Esophagus muscularis mucosa (tissue), 4 donors: ENCODE results near the gene MYH10. TPM values are rescaled to one million over a fixed set of nuclear protein-coding genes. Genes with fewer than 3 reads are reported as not detected.
A peak's percentile ranks its signal among the peaks of the same experiment; 100 is the strongest.

Experiments used
- DNase-seq: peaks from one replicate; pipeline ENCODE4 v3.0.0-alpha.2; 2017; ENCODE audit errors: extremely low spot score
- H3K27ac ChIP-seq, 4 donors: fragments of 200-600 bp; sonication (generic); replicated peaks in 1 of 4; 1 replicate in 3 of 4; 2 replicates in 1 of 4; pipeline ENCODE4 v1.5.1; 2016 to 2019; ENCODE audit warnings: mild to moderate bottlenecking in 1 of 4
- H3K27me3 ChIP-seq, 4 donors: fragments of 200-600 bp; sonication (generic); one replicate each; pipeline versions ENCODE4 v1.5.1 to v1.6.0; 2016 to 2019
- H3K36me3 ChIP-seq, 4 donors: fragments of 200-600 bp; sonication (generic); one replicate each; pipeline ENCODE4 v1.5.1; 2016 to 2019
- H3K4me1 ChIP-seq, 4 donors: fragments of 200-600 bp; sonication (generic); one replicate each; pipeline ENCODE4 v1.5.1; 2016 to 2019
- H3K4me3 ChIP-seq, 4 donors: fragments of 200-600 bp; sonication (generic); 1 replicate in 2 of 4; 2 replicates in 2 of 4; pipeline ENCODE4 v1.5.1; 2016 to 2019; ENCODE audit warnings: mild to moderate bottlenecking in 4 of 4, moderate library complexity in 1 of 4
- H3K9me3 ChIP-seq, 4 donors: fragments of 200-600 bp; sonication (generic); 1 replicate in 3 of 4; 2 replicates in 1 of 4; pipeline ENCODE4 v1.5.1; 2016 to 2019
- EP300 ChIP-seq: sonication (generic); formaldehyde crosslinking; IDR thresholded peaks from one replicate; pipeline ENCODE4 v1.6.1; 2017; ENCODE audit warnings: antibody characterized with exemption
- POLR2A ChIP-seq: fragments of 450-650 bp; IDR thresholded peaks from one replicate; pipeline ENCODE4 v1.6.1; 2017; ENCODE audit warnings: antibody characterized with exemption, moderate library complexity, mild to moderate bottlenecking, low read depth
- POLR2AphosphoS5 ChIP-seq, 2 donors: sonication (generic); formaldehyde crosslinking; IDR thresholded peaks; one replicate each; pipeline ENCODE4 v1.6.1; 2017; ENCODE audit warnings: antibody characterized with exemption in 2 of 2
- WGBS: methylation state at CpG from one replicate; pipeline ENCODE4 v1.1.5; 2018; 5-methylcytosine and 5-hydroxymethylcytosine counted together
- intact Hi-C: fragments of 100-400 bp; cut with DNase I; formaldehyde crosslinking; loops from one replicate; pipeline ENCODE4 v1.15.1; 2023
- total RNA-seq, 4 donors: library from RNA; depleted of rRNA; stranded (reverse); fragments of >200 nt; gene quantifications; one replicate each; pipeline versions ENCODE4 v1.1.0 to v1.2.1, GENCODE V29; 2016
- TF ChIP-seq, protein P1 (sequence below), 3 experiments: fragments of 200-600 bp in 2 of 3; fragments of 450-650 bp in 1 of 3; sonication (generic) in 2 of 3; IDR thresholded peaks; one replicate each; pipeline ENCODE4 v1.5.1; 2017 to 2019; ENCODE audit warnings: antibody characterized with exemption in 3 of 3, mild to moderate bottlenecking in 2 of 3, moderate library complexity in 1 of 3

MYH10 gene
- total RNA-seq, 4 donors from 2014 or later = 18.9 to 42.0 (median 29.3) TPM

DNA sequence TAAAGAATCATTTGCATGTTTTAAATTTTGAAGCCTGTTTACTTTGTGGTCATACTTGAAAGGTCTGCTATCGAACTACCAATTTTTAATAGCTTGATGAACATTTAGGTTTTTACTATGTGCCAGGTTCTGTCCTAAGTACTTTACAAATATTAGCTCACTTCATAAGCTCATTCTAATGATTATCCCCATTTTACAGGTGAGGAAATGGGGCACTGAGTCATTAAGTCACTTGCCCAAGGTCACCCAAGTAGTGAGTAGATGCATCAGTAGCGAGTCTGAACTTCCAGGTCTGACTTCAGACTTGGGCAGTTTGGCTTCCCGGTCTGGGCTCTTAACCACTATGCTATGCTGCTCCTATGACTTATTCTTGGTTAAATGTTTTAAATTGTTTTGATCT, 190.8 kb downstream of the MYH10 start:
- Histone ChIP-seq H3K27ac (no peak overlapping the region), H3K36me3 (peaks cover 6 to 29% (median 15%) of the 10 kb centered on the region in 4 donors), H3K9me3 (no peaks in the 10 kb centered on the region), H3K4me3 (no peak overlapping the region), H3K4me1 (peaks cover 49 to 68% (median 57%) of the 10 kb centered on the region in 4 donors), H3K27me3 (no peaks in the 10 kb centered on the region)
- WGBS = 98% methylated on average over 3 of the region's 3 CpGs
- no peak for DNase-seq
- intact Hi-C loops = loop anchor here (5.0 kb wide), 1 partner anchor 38 kb away; no protein-coding TSS in a partner anchor
- TF ChIP-seq POLR2AphosphoS5 (IDR thresholded peaks at IDR 0.05) = no peak
- TF ChIP-seq, protein P1, sequence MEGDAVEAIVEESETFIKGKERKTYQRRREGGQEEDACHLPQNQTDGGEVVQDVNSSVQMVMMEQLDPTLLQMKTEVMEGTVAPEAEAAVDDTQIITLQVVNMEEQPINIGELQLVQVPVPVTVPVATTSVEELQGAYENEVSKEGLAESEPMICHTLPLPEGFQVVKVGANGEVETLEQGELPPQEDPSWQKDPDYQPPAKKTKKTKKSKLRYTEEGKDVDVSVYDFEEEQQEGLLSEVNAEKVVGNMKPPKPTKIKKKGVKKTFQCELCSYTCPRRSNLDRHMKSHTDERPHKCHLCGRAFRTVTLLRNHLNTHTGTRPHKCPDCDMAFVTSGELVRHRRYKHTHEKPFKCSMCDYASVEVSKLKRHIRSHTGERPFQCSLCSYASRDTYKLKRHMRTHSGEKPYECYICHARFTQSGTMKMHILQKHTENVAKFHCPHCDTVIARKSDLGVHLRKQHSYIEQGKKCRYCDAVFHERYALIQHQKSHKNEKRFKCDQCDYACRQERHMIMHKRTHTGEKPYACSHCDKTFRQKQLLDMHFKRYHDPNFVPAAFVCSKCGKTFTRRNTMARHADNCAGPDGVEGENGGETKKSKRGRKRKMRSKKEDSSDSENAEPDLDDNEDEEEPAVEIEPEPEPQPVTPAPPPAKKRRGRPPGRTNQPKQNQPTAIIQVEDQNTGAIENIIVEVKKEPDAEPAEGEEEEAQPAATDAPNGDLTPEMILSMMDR (IDR thresholded peaks at IDR 0.05) = no peak
- no peak for TF ChIP-seq POLR2A
- no peak for TF ChIP-seq EP300

DNA sequence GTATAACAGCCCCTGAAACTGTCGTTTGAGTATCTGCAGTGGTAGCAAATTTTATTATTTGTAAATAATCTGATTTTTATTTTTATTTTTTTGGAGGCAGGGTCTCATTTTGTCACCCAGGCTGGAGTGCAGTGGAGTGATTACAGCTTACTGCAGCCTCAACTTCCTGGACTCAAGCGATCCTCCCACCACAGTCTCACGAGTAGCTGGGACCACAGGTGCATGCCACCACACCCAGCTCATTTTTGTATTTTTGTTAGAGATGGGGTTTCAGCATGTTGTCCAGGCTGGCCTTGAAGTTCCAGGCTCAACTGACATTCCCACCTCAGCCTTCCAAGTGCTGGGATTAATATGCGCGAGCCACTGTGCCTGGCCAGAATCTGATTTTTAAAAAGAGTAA, 192.1 kb downstream of the MYH10 start:
- Histone ChIP-seq H3K4me3 (no peak overlapping the region), H3K36me3 (peaks cover 0 to 19% (median 9%) of the 10 kb centered on the region in 4 donors), H3K4me1 (peaks cover 37 to 62% (median 49%) of the 10 kb centered on the region in 4 donors), H3K27ac (no peak overlapping the region), H3K27me3 (no peaks in the 10 kb centered on the region), H3K9me3 (no peaks in the 10 kb centered on the region)
- DNase-seq = no peak
- intact Hi-C loops = no loop called here
- WGBS = 85% methylated on average over 5 of the region's 5 CpGs
- TF ChIP-seq POLR2AphosphoS5 (IDR thresholded peaks at IDR 0.05) (no peak), EP300 (no peak), POLR2A (no peak)
- TF ChIP-seq, protein P1 (IDR thresholded peaks at IDR 0.05) = no peak

DNA sequence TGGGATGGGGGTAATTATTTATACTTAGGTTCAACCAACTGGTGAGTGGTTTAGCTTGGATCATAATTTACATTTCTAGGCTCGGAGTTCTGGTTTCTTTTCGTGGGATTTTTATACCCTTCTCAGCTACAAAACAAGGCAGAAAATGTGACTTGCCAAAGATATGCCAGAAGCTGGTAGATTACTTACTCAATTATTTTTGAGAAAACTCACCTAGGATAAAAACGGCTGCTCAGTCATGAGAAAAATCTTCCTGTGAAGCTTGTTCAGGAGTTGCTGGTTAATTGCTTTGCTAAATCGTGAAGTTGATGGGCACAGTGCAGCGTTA, 193.7 kb downstream of the MYH10 start:
- TF ChIP-seq EP300 = no peak
- no peak for TF ChIP-seq POLR2AphosphoS5 (IDR thresholded peaks at IDR 0.05)
- TF ChIP-seq, protein P1 (IDR thresholded peaks at IDR 0.05) = no peak
- Histone ChIP-seq H3K27me3 (no peaks in the 10 kb centered on the region), H3K9me3 (no peaks in the 10 kb centered on the region), H3K27ac (peak overlapping the region; percentile 100), H3K36me3 (peaks cover 0 to 19% (median 9%) of the 10 kb centered on the region in 4 donors), H3K4me1 (peaks cover 33 to 48% (median 37%) of the 10 kb centered on the region in 4 donors), H3K4me3 (peak overlapping the region; percentile 86 to 98 (median 96))
- WGBS = 16% methylated on average over 5 of the region's 5 CpGs
- intact Hi-C loops = no loop called here
- DNase-seq = no peak

DNA sequence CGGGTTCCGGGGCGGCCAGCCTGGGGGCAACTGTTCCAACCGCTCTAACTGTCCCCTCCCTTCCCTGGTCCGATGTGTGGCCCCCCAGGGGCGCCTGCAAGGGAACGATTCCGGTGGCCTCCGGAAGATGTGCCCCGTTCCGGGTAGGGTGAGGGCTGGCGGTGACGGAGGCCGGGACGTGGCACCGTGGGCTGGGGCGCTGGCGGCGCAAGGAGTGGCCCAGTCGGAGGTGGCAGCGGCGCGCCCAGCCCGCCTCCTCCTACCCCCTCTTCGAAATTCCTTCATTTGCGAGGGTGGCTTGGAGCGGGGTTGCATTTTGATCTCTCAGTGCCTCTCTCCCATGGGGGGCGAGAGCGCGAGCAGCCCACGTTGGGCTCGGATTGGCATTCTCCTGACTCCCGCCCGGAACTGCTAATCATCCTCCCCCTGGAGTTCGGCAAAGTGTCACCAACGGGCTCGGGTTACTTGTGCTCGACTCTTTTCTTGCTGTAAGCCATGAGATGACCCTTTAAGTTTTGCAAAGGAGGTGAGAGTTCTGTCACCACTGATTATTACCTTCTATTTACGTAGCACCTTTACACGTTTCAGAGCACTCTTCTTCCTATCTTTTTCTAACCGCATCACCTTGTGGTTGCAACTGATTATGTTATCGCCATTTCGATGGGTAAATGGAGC, 194.2 kb downstream of the MYH10 start:
- Histone ChIP-seq H3K4me3 (peak overlapping the region; percentile 86 to 98 (median 96)), H3K9me3 (no peaks in the 10 kb centered on the region), H3K4me1 (peaks cover 30 to 45% (median 36%) of the 10 kb centered on the region in 4 donors), H3K36me3 (peaks cover 0 to 19% (median 9%) of the 10 kb centered on the region in 4 donors), H3K27me3 (no peaks in the 10 kb centered on the region), H3K27ac (peak overlapping the region; percentile 100)
- peak; percentile 93 for DNase-seq
- 0% methylated on average over 9 of the region's 43 CpGs for WGBS
- TF ChIP-seq EP300 (no peak), POLR2AphosphoS5 (IDR thresholded peaks at IDR 0.05) (peak in 1 of 2 donors; percentile 53), POLR2A (no peak)
- TF ChIP-seq, protein P1 (IDR thresholded peaks at IDR 0.05) = peak in 1 of 3 experiments; percentile 2
- intact Hi-C loops = no loop called here
